C4-2B (cell line): ENCODE data around the gene CHMP4A.

Source experiments
- H3K27ac ChIP-seq: fragments of 450-650 bp; 2 replicates; pipeline ENCODE4 v1.5.1; 2017
- CTCF ChIP-seq: fragments of 450-650 bp; conservative IDR thresholded peaks from 2 replicates; pipeline ENCODE4 v1.5.1; 2017; ENCODE audit warnings: mild to moderate bottlenecking
- ZFX ChIP-seq: fragments of 450-650 bp; IDR thresholded peaks from 2 replicates; pipeline ENCODE4 v1.6.1; 2017

The CHMP4A gene

GRCh38 chr14:24212924-24213865 lies at the start of gene CHMP4A:
Gene CHMP4A (minus strand): TSS chr14:24213488. CDS start chr14:24213439, 49 bp downstream.
- TF ChIP-seq ZFX (no peak), CTCF (no peak)
- peak within 1 kb of the TSS; percentile 48 for H3K27ac ChIP-seq

GRCh38 chr14:24261969-24262327 lies 48.7 kb upstream of the CHMP4A start:
- TF ChIP-seq ZFX (no peak), CTCF (no peak)
- H3K27ac ChIP-seq = no peak overlapping the region

GRCh38 chr14:24261256-24261968 lies 48.1 kb upstream of the CHMP4A start:
- no peak for TF ChIP-seq CTCF
- no peak for TF ChIP-seq ZFX
- H3K27ac ChIP-seq = no peak overlapping the region

GRCh38 chr14:24260780-24261157 lies 47.5 kb upstream of the CHMP4A start:
- no peak overlapping the region for H3K27ac ChIP-seq
- TF ChIP-seq ZFX (no peak), CTCF (no peak)

GRCh38 chr14:24260026-24260779 lies 46.9 kb upstream of the CHMP4A start:
- no peak overlapping the region for H3K27ac ChIP-seq
- TF ChIP-seq ZFX (no peak), CTCF (no peak)

GRCh38 chr14:24259282-24260025 lies 46.2 kb upstream of the CHMP4A start:
- H3K27ac ChIP-seq = no peak overlapping the region
- TF ChIP-seq CTCF (no peak), ZFX (no peak)
